H9 (cell line): Measurements from ENCODE around the gene ZNF837. TPM values are rescaled to one million over a fixed set of nuclear protein-coding genes. Genes with fewer than 3 reads are reported as not detected.

ENCODE experiments used
- DNase-seq: peaks from one replicate; pipeline ENCODE4 v3.0.0-alpha.2; 2017
- H2AFZ ChIP-seq: one replicate; pipeline ENCODE4 v1.6.1; 2013; ENCODE audit warnings: mild to moderate bottlenecking, low read length, control low read depth, moderate library complexity
- H2AK5ac ChIP-seq: 2 replicates; pipeline ENCODE4 v1.6.1; 2013; ENCODE audit warnings: low read length, control low read depth, mixed read lengths; ENCODE audit not compliant: insufficient read length
- H2BK120ac ChIP-seq: one replicate; pipeline ENCODE4 v1.6.1; 2013; ENCODE audit warnings: low read depth, mild to moderate bottlenecking, low read length, control low read depth, inconsistent platforms; ENCODE audit not compliant: poor library complexity, severe bottlenecking
- H2BK12ac ChIP-seq: 2 replicates; pipeline ENCODE4 v1.6.1; 2013; ENCODE audit warnings: low read length, control low read depth, mixed read lengths, low read depth; ENCODE audit not compliant: insufficient read length
- H2BK15ac ChIP-seq: 2 replicates; pipeline ENCODE4 v1.6.1; 2013; ENCODE audit warnings: low read depth, low read length, control low read depth
- H2BK20ac ChIP-seq: one replicate; pipeline ENCODE4 v1.6.1; 2013; ENCODE audit warnings: low read depth, mild to moderate bottlenecking, low read length, control low read depth, inconsistent platforms; ENCODE audit not compliant: poor library complexity, severe bottlenecking
- H2BK5ac ChIP-seq: 2 replicates; pipeline ENCODE4 v1.6.1; 2013; ENCODE audit warnings: low read length, control low read depth, mixed read lengths; ENCODE audit not compliant: insufficient read length
- H3K14ac ChIP-seq: 2 replicates; pipeline ENCODE4 v1.6.1; 2013; ENCODE audit warnings: low read length, control low read depth; ENCODE audit not compliant: insufficient read depth
- H3K18ac ChIP-seq: 2 replicates; pipeline ENCODE4 v1.6.1; 2013; ENCODE audit warnings: low read depth, mild to moderate bottlenecking, mixed read lengths, low read length, control low read depth; ENCODE audit not compliant: insufficient read length
- H3K23ac ChIP-seq: 2 replicates; pipeline ENCODE4 v1.6.1; 2013; ENCODE audit warnings: low read length, control low read depth, mixed read lengths, low read depth; ENCODE audit not compliant: insufficient read length
- H3K23me2 ChIP-seq: 2 replicates; pipeline ENCODE4 v1.6.1; 2013; ENCODE audit warnings: low read depth, mild to moderate bottlenecking, mixed read lengths, low read length, control low read depth; ENCODE audit not compliant: insufficient read length, poor library complexity, severe bottlenecking
- H3K27ac ChIP-seq: 2 replicates; pipeline ENCODE4 v1.5.1; 2013; ENCODE audit warnings: low read length, control low read depth, mixed read lengths, low read depth; ENCODE audit not compliant: insufficient read length
- H3K27me3 ChIP-seq: 2 replicates; pipeline ENCODE4 v1.6.1; 2013; ENCODE audit warnings: low read length, control low read depth, inconsistent platforms; ENCODE audit not compliant: insufficient read depth
- H3K4ac ChIP-seq: 2 replicates; pipeline ENCODE4 v1.6.1; 2013; ENCODE audit warnings: low read depth, mild to moderate bottlenecking, control low read depth, inconsistent platforms, low read length, moderate library complexity
- H3K4me1 ChIP-seq: 2 replicates; pipeline ENCODE4 v1.6.1; 2013; ENCODE audit warnings: low read length, control low read depth, inconsistent platforms; ENCODE audit not compliant: insufficient read depth
- H3K4me2 ChIP-seq: 2 replicates; pipeline ENCODE4 v1.6.1; 2013; ENCODE audit warnings: low read length, control low read depth, mixed read lengths; ENCODE audit not compliant: insufficient read length, insufficient read depth
- H3K56ac ChIP-seq: 2 replicates; pipeline ENCODE4 v1.6.1; 2013; ENCODE audit warnings: low read depth, mild to moderate bottlenecking, mixed read lengths, low read length, control low read depth; ENCODE audit not compliant: insufficient read length
- H3K79me1 ChIP-seq: 2 replicates; pipeline ENCODE4 v1.6.1; 2013; ENCODE audit warnings: low read depth, mild to moderate bottlenecking, moderate library complexity, low read length, control low read depth, inconsistent platforms; ENCODE audit not compliant: insufficient read depth, poor library complexity, severe bottlenecking
- H3K79me2 ChIP-seq: 2 replicates; pipeline ENCODE4 v1.6.1; 2013; ENCODE audit warnings: low read length, control low read depth, inconsistent platforms; ENCODE audit not compliant: insufficient read depth
- H3K9ac ChIP-seq: 2 replicates; pipeline ENCODE4 v1.6.1; 2013; ENCODE audit warnings: low read length, control low read depth, mixed read lengths; ENCODE audit not compliant: insufficient read length; ENCODE audit errors: extremely low read depth
- H3K9me3 ChIP-seq: one replicate; pipeline ENCODE4 v1.6.1; 2013; ENCODE audit warnings: low read depth, low read length, inconsistent platforms; ENCODE audit not compliant: control insufficient read depth
- H3T11ph ChIP-seq: one replicate; pipeline ENCODE4 v1.6.1; 2013; ENCODE audit warnings: mild to moderate bottlenecking, low read length, control low read depth, inconsistent platforms
- H4K20me1 ChIP-seq: one replicate; pipeline ENCODE4 v1.6.1; 2013; ENCODE audit not compliant: control insufficient read depth, insufficient read length, insufficient read depth
- H4K5ac ChIP-seq: 2 replicates; pipeline ENCODE4 v1.6.1; 2013; ENCODE audit warnings: low read depth, mild to moderate bottlenecking, mixed read lengths, low read length, control low read depth; ENCODE audit not compliant: insufficient read length
- H4K8ac ChIP-seq: replicated peaks from 2 replicates; pipeline ENCODE4 v1.6.1; 2013; ENCODE audit warnings: low read length, control low read depth, mixed read lengths, low read depth; ENCODE audit not compliant: insufficient read length
- H4K91ac ChIP-seq: 2 replicates; pipeline ENCODE4 v1.6.1; 2013; ENCODE audit warnings: low read depth, mild to moderate bottlenecking, moderate library complexity, mixed read lengths, low read length, control low read depth; ENCODE audit not compliant: insufficient read length
- H3K27ac Mint-ChIP-seq, 3 experiments: 2 replicates in 2 of 3; 3 replicates in 1 of 3; pipeline ENCODE4 v1.8.0; 2020 to 2021; ENCODE audit warnings: mixed read lengths in 3 of 3, mild to moderate bottlenecking in 1 of 3, moderate library complexity in 1 of 3
- H3K27me3 Mint-ChIP-seq: 2 replicates; pipeline ENCODE4 v1.8.0; 2021; ENCODE audit warnings: low read depth, mild to moderate bottlenecking, moderate library complexity, mixed read lengths
- H3K36me3 Mint-ChIP-seq, 3 experiments: 2 replicates in 2 of 3; 3 replicates in 1 of 3; pipeline ENCODE4 v1.8.0; 2020 to 2021; ENCODE audit warnings: low read depth in 3 of 3, mixed read lengths in 3 of 3; ENCODE audit not compliant: insufficient read depth in 1 of 3
- H3K4me1 Mint-ChIP-seq, 2 experiments: 2 replicates each; pipeline ENCODE4 v1.8.0; 2020; ENCODE audit warnings: mixed read lengths in 2 of 2
- H3K4me3 Mint-ChIP-seq, 2 experiments: 2 replicates in 1 of 2; 3 replicates in 1 of 2; pipeline ENCODE4 v1.8.0; 2020 to 2021; ENCODE audit warnings: mild to moderate bottlenecking in 2 of 2, mixed read lengths in 2 of 2, moderate library complexity in 1 of 2
- H3K9me3 Mint-ChIP-seq, 2 experiments: 2 replicates in 1 of 2; 3 replicates in 1 of 2; pipeline ENCODE4 v1.8.0; 2020; ENCODE audit warnings: mild to moderate bottlenecking in 2 of 2, mixed read lengths in 2 of 2, moderate library complexity in 1 of 2
- CTCF ChIP-seq: fragments of 200-600 bp; sonication (generic); conservative IDR thresholded peaks from 3 replicates; pipeline ENCODE4 v1.8.0; 2021; ENCODE audit warnings: antibody characterized with exemption, mild to moderate bottlenecking
- WGBS: extraction: QIAGEN DNeasy Blood & Tissue Kit; methylation state at CpG from one replicate; pipeline ENCODE4 v1.1.7; 2013; ENCODE audit warnings: missing lambda C conversion rate, low lambda C conversion rate, mixed read lengths; ENCODE audit not compliant: insufficient read length; ENCODE audit errors: extremely low coverage; 5-methylcytosine and 5-hydroxymethylcytosine counted together
- total RNA-seq: library from RNA; stranded (reverse); gene quantifications from 2 replicates; pipeline ENCODE4 v1.2.1, GENCODE V29; 2021

Gene ZNF837
- total RNA-seq, 1 experiment from 2014 or later, result 3.4 TPM

- no peak for DNase-seq
Measured at GRCh38 chr19:58385313-58385890, 4.6 kb upstream of the ZNF837 start.

More at GRCh38 chr19:58385313-58385890, 4.6 kb upstream of the ZNF837 start:
- no CpG with 5 or more reads among the region's 9 CpGs for WGBS
- Histone ChIP-seq H3K23ac (no peak overlapping the region), H4K5ac (no peak overlapping the region), H3K79me1 (no peaks in the 10 kb centered on the region), H3K4me2 (peak overlapping the region; percentile 94), H2BK15ac (no peak overlapping the region; the same call in 1 of the 2 replicates), H4K20me1 (no peaks in the 10 kb centered on the region), H2AK5ac (no peak overlapping the region), H3K27ac (no peak overlapping the region), H2BK120ac (no peak overlapping the region), H2BK12ac (no peak overlapping the region), H3K4me1 (peaks cover 4% of the 10 kb centered on the region; the same call in 1 of the 2 replicates), H3K9ac (peak overlapping the region; percentile 82), H3K4ac (no peak overlapping the region), H4K91ac (no peak overlapping the region), H3K79me2 (peaks cover 10% of the 10 kb centered on the region; the same call in 1 of the 2 replicates), H3K23me2 (peaks cover 11% of the 10 kb centered on the region), H3T11ph (no peak overlapping the region), H2BK5ac (no peak overlapping the region), H2BK20ac (no peak overlapping the region), H3K56ac (no peak overlapping the region), H3K9me3 (no peaks in the 10 kb centered on the region), H3K14ac (no peak overlapping the region), H3K27me3 (no peaks in the 10 kb centered on the region), H3K18ac (peak overlapping the region; percentile 29), H2AFZ (no peak overlapping the region), H4K8ac (no peak overlapping the region)
- H3K36me3 Mint-ChIP-seq, result peaks cover 24 to 26% (median 24%) of the 10 kb centered on the region in 3 experiments
- H3K27ac Mint-ChIP-seq, result peak overlapping the region in 2 of 3 experiments; percentile 98 to 99; a peak in 4 of 7 replicates
- H3K4me3 Mint-ChIP-seq, result peak overlapping the region; percentile 95 to 99
- no peaks in the 10 kb centered on the region for H3K27me3 Mint-ChIP-seq
- no peaks in the 10 kb centered on the region for H3K9me3 Mint-ChIP-seq
- TF ChIP-seq CTCF, result no peak
- peaks cover 17 to 30% of the 10 kb centered on the region in 2 experiments for H3K4me1 Mint-ChIP-seq
